ENCODE results near the gene CLCN1. TPM values are rescaled to one million over a fixed set of nuclear protein-coding genes. Genes with fewer than 3 reads are reported as not detected.

The CLCN1 gene
- total RNA-seq, 2 experiments from 2014 or later: 0.06 TPM; not detected in 1

DNA sequence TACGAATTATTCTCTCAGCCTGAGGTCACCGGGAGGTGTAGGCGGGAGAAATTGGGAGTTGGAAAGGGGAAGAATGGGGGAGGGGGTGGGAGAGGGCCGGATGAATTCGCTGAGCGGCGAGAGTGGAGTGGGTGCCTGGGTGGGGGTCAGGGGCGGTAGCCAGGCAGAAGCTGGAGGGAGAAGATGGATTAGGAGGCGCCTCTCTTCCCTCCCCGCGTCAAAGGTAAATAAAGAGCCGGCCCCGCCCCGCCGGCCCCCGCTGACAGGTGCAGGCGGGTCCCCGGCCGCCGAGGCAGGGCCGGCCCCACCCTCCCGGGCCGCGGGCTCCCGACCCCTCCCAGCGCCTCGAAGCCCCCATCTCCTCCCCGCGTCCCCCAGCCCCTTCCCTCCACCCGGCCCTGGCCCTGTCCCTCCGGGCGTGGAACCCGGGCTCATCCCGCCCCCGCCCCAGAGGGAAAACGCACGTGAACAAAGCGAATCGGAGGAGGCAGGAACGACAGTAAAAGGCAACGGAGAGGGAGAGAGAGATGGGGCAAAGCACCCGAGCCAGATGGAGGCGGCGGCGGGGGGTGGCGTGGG is 45.7 kb downstream of the CLCN1 start:
- ChIA-PET CTCF (interaction anchor here (1.7 to 2.0 kb wide), 2 partner anchors 16 to 18 kb away, joined by 6 to 8 read pairs; no protein-coding TSS in a partner anchor), POLR2A (no interaction called here)
- Mint-ChIP-seq H3K4me3 (peak overlapping the region; percentile 78), H3K27me3 (peaks cover 66% of the 10 kb centered on the region), H3K4me1 (peaks cover 8% of the 10 kb centered on the region), H3K9me3 (no peaks in the 10 kb centered on the region), H3K36me3 (ENCODE audit: low read depth) (no peaks in the 10 kb centered on the region), H3K27ac (no peak overlapping the region)
- no peak for DNase-seq

DNA sequence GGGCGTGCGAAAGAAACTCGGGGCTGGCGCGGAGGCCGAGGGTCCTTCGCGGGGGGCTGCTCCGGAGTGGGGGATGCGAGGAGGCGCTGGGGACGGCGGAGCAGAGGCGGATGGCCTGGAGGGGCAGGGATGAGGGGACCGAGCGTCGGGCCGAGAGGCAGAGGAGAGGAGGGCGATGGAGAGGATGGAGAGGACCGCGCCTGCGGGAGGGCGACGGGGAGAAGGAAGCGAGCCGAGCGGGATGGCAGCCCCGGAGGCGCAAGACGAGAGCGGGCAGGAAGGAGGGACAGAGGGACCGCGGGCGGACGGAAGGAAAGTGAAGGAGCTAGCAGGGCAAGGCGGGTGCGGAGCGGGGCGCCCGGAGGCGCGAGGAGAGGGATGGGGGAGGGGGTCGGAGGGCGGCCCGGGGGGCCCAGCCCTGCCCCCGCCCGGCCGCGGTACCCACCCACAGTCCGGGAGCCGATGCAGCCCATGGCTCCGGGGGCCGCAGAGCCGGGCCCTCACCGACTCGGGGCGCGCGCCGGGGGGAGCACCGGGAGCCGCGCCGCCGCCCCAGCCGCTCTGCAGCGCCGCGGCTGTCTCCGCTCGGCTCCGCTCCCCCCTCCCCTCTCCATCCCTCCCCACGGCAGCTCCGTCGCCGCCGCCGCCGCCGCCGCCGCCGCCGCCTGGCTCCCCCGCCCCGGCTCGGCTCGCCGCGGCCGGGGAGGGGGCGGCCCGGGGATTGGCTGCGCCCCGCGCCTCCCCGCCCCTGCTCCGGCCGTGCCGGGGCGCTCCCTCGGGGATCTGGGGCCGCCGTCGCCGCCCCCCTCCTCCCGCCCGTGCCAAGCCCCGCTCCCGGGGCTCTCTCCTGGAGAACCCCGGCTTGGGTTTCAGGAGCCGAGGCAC is 46.5 kb downstream of the CLCN1 start, which contains the start of gene FAM131B:
FAM131B (minus strand) TSS at position 583 of the 885 bp plus-strand sequence; CDS start at position 473, 110 bp downstream.
- Mint-ChIP-seq H3K4me3 (peak within 1 kb of the TSS; percentile 78), H3K9me3 (no peaks in the 10 kb centered on the region), H3K27ac (no peak within 1 kb of the TSS), H3K27me3 (peaks cover 63% of the 10 kb centered on the region), H3K36me3 (ENCODE audit: low read depth) (no peaks in the 10 kb centered on the region), H3K4me1 (peaks cover 8% of the 10 kb centered on the region)
- POLR2A ChIA-PET: no interaction called here
- CTCF ChIA-PET: interaction anchor here (0.9 to 2.0 kb wide), 2 partner anchors 14 to 17 kb away, joined by 4 to 8 read pairs; no protein-coding TSS in a partner anchor
- peak; percentile 35 for DNase-seq

DNA sequence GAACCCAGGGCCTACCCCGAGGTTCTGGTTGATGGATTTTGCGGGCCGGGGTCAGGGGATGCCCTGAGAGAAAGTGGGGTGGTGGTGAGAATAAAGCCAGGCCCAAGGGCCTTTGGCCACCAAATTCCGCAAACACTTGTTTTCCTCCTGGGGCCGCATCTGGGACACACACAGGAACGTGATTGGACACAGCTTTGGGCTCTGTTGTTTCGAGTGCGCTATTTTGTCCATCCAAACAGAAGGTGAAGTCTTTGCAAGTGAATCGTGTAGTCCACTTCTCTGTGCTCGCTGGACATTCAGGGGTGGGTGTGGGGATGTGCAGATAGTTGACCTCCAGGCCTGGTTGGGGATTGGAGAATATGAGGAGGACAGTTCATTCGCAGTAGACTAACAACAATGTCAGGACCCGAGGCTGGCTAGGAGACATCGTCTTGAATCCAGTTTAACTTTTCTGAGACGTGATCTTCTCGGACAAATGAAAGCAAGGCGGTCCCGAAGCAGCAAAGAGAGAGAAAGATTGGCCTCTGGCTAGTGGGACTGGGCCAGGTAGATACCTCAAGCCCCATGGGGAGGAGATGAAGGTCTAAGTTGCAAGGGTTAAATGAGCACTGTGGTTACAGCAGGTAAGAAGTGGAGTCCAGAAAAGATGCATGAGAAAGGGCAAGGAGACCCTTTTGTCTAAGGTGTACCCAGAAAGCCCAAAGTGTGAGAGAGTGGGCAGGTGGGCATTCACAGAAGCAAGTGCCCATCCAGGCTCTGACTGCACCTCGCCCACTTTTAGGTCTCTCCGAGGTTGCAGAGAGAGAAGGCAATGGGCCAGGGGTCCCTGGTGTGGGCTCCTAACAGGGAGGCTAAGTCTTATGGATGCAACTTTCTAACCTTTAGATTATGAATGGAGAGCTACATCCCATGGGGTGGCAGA is 47.4 kb downstream of the CLCN1 start:
- ChIA-PET POLR2A (interaction anchor here (0.6 kb wide), 2 partner anchors 42 to 84 kb away, joined by 3 to 5 read pairs; no protein-coding TSS in a partner anchor), CTCF (interaction anchor here (0.7 to 1.0 kb wide), 4 partner anchors 15 to 116 kb away, joined by 3 to 4 read pairs (median 3); no protein-coding TSS in a partner anchor)
- no peak overlapping the region for H3K27ac Mint-ChIP-seq
- no peaks in the 10 kb centered on the region for H3K9me3 Mint-ChIP-seq
- no peak for DNase-seq
- H3K4me1 Mint-ChIP-seq: peaks cover 8% of the 10 kb centered on the region
- H3K36me3 Mint-ChIP-seq (ENCODE audit: low read depth): no peaks in the 10 kb centered on the region
- peaks cover 58% of the 10 kb centered on the region for H3K27me3 Mint-ChIP-seq
- H3K4me3 Mint-ChIP-seq: peak overlapping the region; percentile 53

DNA sequence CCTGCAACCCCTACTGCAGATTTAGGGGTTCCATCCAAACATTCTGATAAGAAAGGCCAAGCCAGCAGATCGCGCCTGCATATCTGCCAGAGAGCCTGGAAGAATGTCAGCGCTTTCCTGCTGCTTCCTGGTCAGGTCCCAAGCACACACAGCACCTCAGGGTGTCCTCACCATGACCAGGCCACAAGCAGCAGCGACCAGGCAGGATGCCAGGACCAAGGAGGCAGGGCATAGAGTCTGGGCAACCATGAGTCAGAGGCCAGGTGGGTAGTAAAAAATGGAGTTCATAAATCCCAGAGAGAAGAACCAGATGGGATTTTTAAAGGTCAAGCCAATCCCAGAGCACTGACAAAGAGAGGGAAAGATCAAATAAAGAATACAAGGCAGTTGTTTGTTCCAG is 52.1 kb downstream of the CLCN1 start:
- Mint-ChIP-seq H3K4me3 (no peak overlapping the region), H3K36me3 (ENCODE audit: low read depth) (no peaks in the 10 kb centered on the region), H3K27me3 (peaks cover 37% of the 10 kb centered on the region), H3K27ac (no peak overlapping the region), H3K9me3 (no peaks in the 10 kb centered on the region), H3K4me1 (peaks cover 15% of the 10 kb centered on the region)
- ChIA-PET CTCF (interaction anchor here (0.5 to 5.3 kb wide), 5 partner anchors 8 to 32 kb away, joined by 3 to 31 read pairs (median 6); partner anchors contain the start of gene ZYX), POLR2A (no interaction called here)
- no peak for DNase-seq

DNA sequence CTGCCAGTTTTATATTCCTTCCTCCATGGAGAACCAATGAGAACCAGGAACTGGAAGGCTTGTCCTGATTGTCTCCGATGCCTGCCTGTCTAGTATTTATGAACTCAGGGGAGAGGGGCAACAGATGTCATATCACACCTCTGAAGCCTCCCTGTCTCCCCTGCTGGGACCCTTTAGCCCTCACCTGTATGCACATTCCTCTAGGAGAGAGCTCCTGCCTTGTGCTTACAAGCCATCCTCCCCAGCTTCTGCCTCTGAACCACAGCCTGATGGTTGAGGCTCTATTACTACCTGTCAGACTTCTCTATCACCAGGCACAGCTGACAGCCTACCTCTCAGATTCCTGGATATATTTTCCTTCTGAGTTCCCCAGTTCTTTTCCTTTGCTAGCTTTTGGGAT is 52.5 kb downstream of the CLCN1 start:
- Mint-ChIP-seq H3K27ac (no peak overlapping the region), H3K9me3 (no peaks in the 10 kb centered on the region), H3K27me3 (peaks cover 33% of the 10 kb centered on the region), H3K36me3 (ENCODE audit: low read depth) (no peaks in the 10 kb centered on the region), H3K4me3 (no peak overlapping the region), H3K4me1 (peaks cover 13% of the 10 kb centered on the region)
- DNase-seq: no peak
- ChIA-PET POLR2A (no interaction called here), CTCF (interaction anchor here (0.5 to 5.3 kb wide), 5 partner anchors 8 to 47 kb away, joined by 3 to 31 read pairs (median 3); partner anchors contain the start of gene ZYX)

DNA sequence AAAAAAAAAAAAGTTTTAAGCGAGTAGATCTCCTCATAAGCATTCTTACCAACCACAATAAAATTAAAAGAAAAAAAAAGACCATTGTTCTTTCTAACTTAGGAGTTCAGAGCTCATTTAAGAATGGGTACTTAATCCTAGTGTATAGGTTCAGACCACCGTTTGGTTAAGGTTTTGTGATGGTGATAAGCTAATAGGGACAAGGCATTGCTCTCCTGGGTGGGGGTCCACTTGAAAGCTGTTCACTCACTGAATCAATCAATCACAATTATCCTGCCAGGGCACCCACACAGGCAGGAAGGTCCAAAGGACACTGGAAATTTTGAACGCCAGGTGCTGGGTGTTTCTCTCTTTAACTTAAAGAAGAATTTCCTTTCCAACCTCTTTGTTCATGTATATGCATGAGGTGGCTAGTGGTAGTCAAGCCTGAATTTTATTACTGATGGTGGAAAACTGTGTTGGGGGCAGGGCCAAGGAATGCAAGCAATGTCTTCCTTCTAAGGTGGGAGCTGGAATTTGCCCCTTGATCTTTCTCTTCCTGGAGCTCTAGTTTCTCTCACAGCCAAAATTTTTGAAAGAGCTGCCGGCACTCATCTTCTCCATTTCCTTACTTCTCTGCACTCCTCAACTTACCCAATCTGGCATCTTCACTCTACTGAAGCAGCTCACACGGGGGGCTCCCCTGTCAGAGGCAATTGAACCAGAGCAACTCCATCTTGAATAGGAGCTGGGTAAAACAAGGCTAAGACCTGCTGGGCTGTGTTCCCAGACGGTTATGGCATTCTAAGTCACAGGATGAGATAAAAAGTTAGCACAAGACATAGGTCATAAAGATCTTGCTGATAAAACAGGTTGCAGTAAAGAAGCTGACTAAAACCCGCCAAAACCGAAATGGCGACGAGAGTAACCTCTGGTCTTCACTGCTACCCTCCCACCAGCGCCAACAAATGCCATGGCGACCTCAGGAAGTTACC is 54.1 kb downstream of the CLCN1 start:
- no peak for DNase-seq
- H3K36me3 Mint-ChIP-seq (ENCODE audit: low read depth): no peaks in the 10 kb centered on the region
- H3K4me3 Mint-ChIP-seq: no peak overlapping the region
- no peak overlapping the region for H3K27ac Mint-ChIP-seq
- ChIA-PET POLR2A (no interaction called here), CTCF (interaction anchor here (1.0 to 5.3 kb wide), 8 partner anchors 10 to 123 kb away, joined by 3 to 31 read pairs (median 3); partner anchors contain the start of gene ZYX)
- peaks cover 26% of the 10 kb centered on the region for H3K4me1 Mint-ChIP-seq
- H3K27me3 Mint-ChIP-seq: peaks cover 17% of the 10 kb centered on the region
- H3K9me3 Mint-ChIP-seq: no peaks in the 10 kb centered on the region

DNA sequence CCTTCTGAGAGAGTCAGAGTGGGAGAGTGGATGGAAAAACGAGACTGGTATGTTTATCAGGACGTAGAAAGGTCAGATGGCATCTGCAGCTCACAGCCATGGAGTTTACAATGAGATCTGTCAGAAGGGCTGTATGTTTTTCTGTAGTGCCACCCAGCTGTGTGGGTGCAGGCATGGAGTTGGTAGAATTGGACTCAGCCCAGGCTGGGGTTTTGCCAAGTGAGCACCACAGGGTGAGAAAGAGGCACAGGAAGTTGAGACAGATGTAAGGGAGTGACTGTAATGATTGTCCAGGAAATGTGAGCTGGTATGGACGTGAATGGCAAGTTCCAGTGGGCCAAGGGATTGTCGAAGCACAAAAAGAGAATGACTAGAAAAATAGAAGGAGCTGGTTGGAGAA is 56.2 kb downstream of the CLCN1 start:
- H3K27me3 Mint-ChIP-seq: peaks cover 6% of the 10 kb centered on the region
- no peak for DNase-seq
- H3K4me3 Mint-ChIP-seq: no peak overlapping the region
- no peaks in the 10 kb centered on the region for H3K9me3 Mint-ChIP-seq
- H3K36me3 Mint-ChIP-seq (ENCODE audit: low read depth): no peaks in the 10 kb centered on the region
- ChIA-PET POLR2A (interaction anchor here (0.5 to 0.7 kb wide), 2 partner anchors 61 to 127 kb away, joined by 3 read pairs; no protein-coding TSS in a partner anchor), CTCF (interaction anchor here (1.0 to 5.3 kb wide), 5 partner anchors 8 to 131 kb away, joined by 3 to 31 read pairs (median 4); partner anchors contain the start of gene ZYX)
- no peak overlapping the region for H3K27ac Mint-ChIP-seq
- peaks cover 46% of the 10 kb centered on the region for H3K4me1 Mint-ChIP-seq

DNA sequence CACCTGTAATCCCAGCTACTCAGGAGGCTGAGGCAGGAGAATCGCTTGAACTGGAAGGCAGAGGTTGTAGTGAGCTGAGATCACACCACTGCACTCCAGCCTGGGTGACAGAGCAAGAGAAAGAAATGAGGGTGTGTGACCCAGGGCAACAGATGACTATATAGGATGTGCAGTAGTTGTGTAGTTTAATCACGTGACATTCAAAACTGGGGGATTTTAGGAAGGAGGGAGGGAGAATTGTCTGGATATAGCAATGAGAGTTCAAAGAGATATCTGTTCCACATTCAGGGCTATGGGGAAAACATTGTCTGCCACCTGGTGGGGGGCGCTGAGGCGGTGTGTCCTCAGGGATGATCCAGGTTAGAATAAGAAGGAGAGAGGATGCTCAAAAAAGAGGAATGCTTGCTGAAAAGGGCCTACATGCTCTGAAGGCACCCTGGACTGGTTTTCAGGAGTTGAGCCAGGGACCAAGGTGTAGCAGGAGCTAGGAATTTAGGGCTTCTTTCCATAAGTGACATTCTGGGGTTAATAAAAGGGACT is 57.4 kb downstream of the CLCN1 start:
- Mint-ChIP-seq H3K4me3 (no peak overlapping the region), H3K36me3 (ENCODE audit: low read depth) (no peaks in the 10 kb centered on the region), H3K27me3 (peaks cover 6% of the 10 kb centered on the region), H3K27ac (peak overlapping the region; percentile 11), H3K9me3 (no peaks in the 10 kb centered on the region), H3K4me1 (peaks cover 54% of the 10 kb centered on the region)
- CTCF ChIA-PET: interaction anchor here (1.7 to 5.3 kb wide), 2 partner anchors 6 to 20 kb away, joined by 5 to 31 read pairs; partner anchors contain the start of gene ZYX
- DNase-seq: no peak
- POLR2A ChIA-PET: no interaction called here

DNA sequence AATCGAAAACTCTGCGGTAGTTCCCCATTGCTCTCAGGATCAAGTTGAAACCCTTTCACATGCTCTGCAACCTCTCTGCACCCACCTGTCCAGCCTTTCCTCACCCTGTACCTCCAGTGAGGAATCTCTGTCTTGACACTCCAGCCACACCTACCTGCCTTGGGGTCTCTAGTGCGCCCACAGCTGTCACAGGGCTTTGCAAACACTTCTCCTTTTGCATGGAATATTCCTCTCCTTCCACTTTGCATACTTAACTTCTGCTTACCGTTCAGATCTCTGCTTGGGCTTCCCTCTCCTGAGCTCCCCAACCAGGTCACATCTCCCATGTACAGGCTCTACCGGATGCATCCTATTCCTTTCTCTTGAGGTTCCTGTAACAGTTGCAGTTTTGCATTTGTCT is 58.6 kb downstream of the CLCN1 start:
- H3K27ac Mint-ChIP-seq: peak overlapping the region; percentile 90
- no peaks in the 10 kb centered on the region for H3K36me3 Mint-ChIP-seq (ENCODE audit: low read depth)
- ChIA-PET CTCF (interaction anchor here (0.6 to 2.4 kb wide), 7 partner anchors 10 to 383 kb away, joined by 3 to 12 read pairs (median 6); no protein-coding TSS in a partner anchor), POLR2A (no interaction called here)
- DNase-seq: no peak
- H3K4me3 Mint-ChIP-seq: no peak overlapping the region
- H3K4me1 Mint-ChIP-seq: peaks cover 66% of the 10 kb centered on the region
- H3K27me3 Mint-ChIP-seq: peaks cover 3% of the 10 kb centered on the region
- no peaks in the 10 kb centered on the region for H3K9me3 Mint-ChIP-seq

DNA sequence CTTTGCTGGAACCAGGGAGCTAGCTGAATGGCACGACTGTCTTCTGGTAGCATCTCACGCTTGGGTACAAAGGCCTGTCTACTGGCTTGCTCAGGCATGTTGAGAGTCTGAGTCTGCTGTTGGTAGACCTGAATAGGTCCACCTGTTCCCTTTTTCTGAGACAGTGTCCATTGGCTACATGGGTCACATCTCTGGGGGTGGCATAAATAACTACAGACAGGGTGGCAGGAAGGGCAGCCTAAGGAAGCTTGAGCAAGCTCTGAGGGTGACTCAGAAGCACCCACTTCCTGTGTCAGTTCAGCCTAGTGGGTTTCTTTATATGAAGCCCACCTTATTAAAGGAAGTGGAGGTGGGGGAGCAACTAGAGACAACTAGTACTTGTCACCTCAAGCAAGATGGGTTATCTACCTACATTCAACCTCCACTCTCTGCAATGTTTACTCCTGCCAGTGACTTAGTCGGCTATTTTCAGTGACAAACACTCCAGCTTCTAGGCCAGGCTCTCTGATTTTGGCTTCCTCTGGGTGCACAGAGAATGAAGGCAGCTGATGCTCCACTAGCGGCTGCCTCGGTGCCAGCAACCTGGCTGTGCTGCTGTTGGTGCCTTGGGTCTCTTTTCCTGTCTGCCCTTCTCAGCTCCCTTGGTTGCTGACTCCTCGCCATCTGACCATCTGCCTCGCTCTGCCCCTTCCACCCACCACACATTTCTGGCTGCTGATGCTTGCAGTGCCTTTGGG is 59.6 kb downstream of the CLCN1 start:
- Mint-ChIP-seq H3K27ac (peak overlapping the region; percentile 90), H3K36me3 (ENCODE audit: low read depth) (no peaks in the 10 kb centered on the region), H3K4me1 (peaks cover 72% of the 10 kb centered on the region), H3K27me3 (no peaks in the 10 kb centered on the region), H3K4me3 (no peak overlapping the region), H3K9me3 (no peaks in the 10 kb centered on the region)
- POLR2A ChIA-PET: interaction anchor here (1.0 kb wide), 1 partner anchor 17 kb away, joined by 3 read pairs; no protein-coding TSS in a partner anchor
- CTCF ChIA-PET: interaction anchor here (0.6 to 2.4 kb wide), 10 partner anchors 9 to 135 kb away, joined by 3 to 12 read pairs (median 6); no protein-coding TSS in a partner anchor
- peak; percentile 54 for DNase-seq
